HepG2 (cell line): Measurements from ENCODE around the gene EMP2. TPM values are rescaled to one million over a fixed set of nuclear protein-coding genes. Genes with fewer than 3 reads are reported as not detected.

ENCODE experiments used
- ATAC-seq: fragments of 200-7000 bp; cut with Tn5 transposase; 3 replicates; pipeline ENCODE4 v1.9.1; 2020; ENCODE audit warnings: mild to moderate bottlenecking, moderate library complexity
- BruUV-seq: library from RNA; stranded (reverse); fragments of 400-500 nt; replicated peaks from 2 replicates; lab custom pipeline; 2021; lab: Mats Ljungman, UMichigan
- CTCF ChIA-PET: fragments of 300-600 bp; formaldehyde crosslinking; extraction: SDS; loops from one replicate; lab custom pipeline; 2021; ENCODE audit warnings: low total read pairs, inconsistent platforms, low intra/inter-chr PET ratio; lab: Yijun Ruan, JAX
- POLR2A ChIA-PET: fragments of 350-600 bp; sonication (Branson Sonifier 250); formaldehyde crosslinking; loops from one replicate; lab custom pipeline; 2020; ENCODE audit warnings: antibody characterized with exemption, inconsistent platforms; lab: Yijun Ruan, JAX
- DNase-seq: peaks from one replicate; pipeline ENCODE4 v3.0.0-alpha.2; 2015; ENCODE audit warnings: low spot score
- FAIRE-seq: peaks from 3 replicates; lab custom pipeline; 2011; peaks lifted over from hg19 to GRCh38; lab: Jason Lieb, UNC
- H2AFZ ChIP-seq: one replicate; pipeline ENCODE4 v1.6.1; 2011; ENCODE audit warnings: low read length, inconsistent platforms
- H3K27ac ChIP-seq: fragments of 300-600 bp; 3 replicates; pipeline ENCODE4 v1.8.0; 2011; ENCODE audit warnings: mixed run types, mild to moderate bottlenecking, mixed read lengths, low read length, inconsistent platforms; ENCODE audit not compliant: insufficient read depth; ENCODE audit errors: extremely low read length
- H3K27me3 ChIP-seq, 2 experiments: fragments of 200-600 bp in 1 of 2; 2 replicates in 1 of 2; 3 replicates in 1 of 2; pipeline versions ENCODE4 v1.6.0 to v1.8.0; 2011; ENCODE audit warnings: low read length in 2 of 2, mild to moderate bottlenecking in 2 of 2, moderate library complexity in 2 of 2, inconsistent platforms in 1 of 2; ENCODE audit not compliant: insufficient read depth in 2 of 2, control insufficient read depth in 1 of 2
- H3K36me3 ChIP-seq, 2 experiments: fragments of 200-600 bp in 1 of 2; replicated peaks in 1 of 2; 2 replicates in 1 of 2; 3 replicates in 1 of 2; pipeline versions ENCODE4 v1.5.1 to v1.8.0; 2011; ENCODE audit warnings: low read length in 2 of 2, inconsistent platforms in 1 of 2; ENCODE audit not compliant: insufficient read depth in 2 of 2, control insufficient read depth in 1 of 2
- H3K4me1 ChIP-seq: 2 replicates; pipeline ENCODE4 v1.5.1; 2012; ENCODE audit warnings: low read length, inconsistent platforms; ENCODE audit not compliant: insufficient read depth
- H3K4me2 ChIP-seq: 2 replicates; pipeline ENCODE4 v1.6.0; 2011; ENCODE audit warnings: low read depth, low read length, inconsistent platforms
- H3K4me3 ChIP-seq, 3 experiments: fragments of 200-600 bp in 1 of 3; sonication (generic), shearing (Covaris generic) in 1 of 3; replicated peaks in 1 of 3; 2 replicates each; pipeline ENCODE4 v1.5.1; 2011 to 2016; ENCODE audit warnings: low read length in 3 of 3, inconsistent platforms in 2 of 3, low read depth in 2 of 3, mild to moderate bottlenecking in 2 of 3, control low read depth in 1 of 3, mixed read lengths in 1 of 3; ENCODE audit not compliant: insufficient read depth in 1 of 3
- H3K79me2 ChIP-seq: one replicate; pipeline ENCODE4 v1.6.1; 2011; ENCODE audit warnings: low read length, inconsistent platforms; ENCODE audit not compliant: insufficient read depth
- H3K9ac ChIP-seq: 2 replicates; pipeline ENCODE4 v1.6.0; 2011; ENCODE audit warnings: mild to moderate bottlenecking, low read depth, low read length, inconsistent platforms; ENCODE audit not compliant: insufficient read depth
- H3K9me3 ChIP-seq: 2 replicates; pipeline ENCODE4 v1.5.1; 2012; ENCODE audit warnings: mild to moderate bottlenecking, low read length
- H4K20me1 ChIP-seq: 2 replicates; pipeline ENCODE4 v1.6.0; 2011; ENCODE audit warnings: inconsistent platforms, mild to moderate bottlenecking, low read length, moderate library complexity; ENCODE audit not compliant: insufficient read depth
- FOSL1 ChIP-seq: sonication (generic); formaldehyde crosslinking; IDR thresholded peaks from 2 replicates; pipeline ENCODE4 v1.9.0; 2021; ENCODE audit warnings: missing genetic modification reagents, borderline replicate concordance
- FOSL2 ChIP-seq: sonication (generic); formaldehyde crosslinking; IDR thresholded peaks from 2 replicates; pipeline ENCODE4 v1.4.0; 2020; ENCODE audit warnings: missing genetic modification reagents
- HNF4A ChIP-seq: sonication (generic); formaldehyde crosslinking; IDR thresholded peaks from 2 replicates; pipeline ENCODE4 v1.4.0; 2020; ENCODE audit warnings: missing genetic modification reagents
- MED8 ChIP-seq: sonication (generic); formaldehyde crosslinking; IDR thresholded peaks from 2 replicates; pipeline ENCODE4 v1.8.1; 2023; ENCODE audit warnings: mild to moderate bottlenecking, missing genetic modification reagents; ENCODE audit not compliant: insufficient replicate concordance
- PATZ1 ChIP-seq: sonication (generic); formaldehyde crosslinking; IDR thresholded peaks from 2 replicates; pipeline ENCODE4 v1.4.0; 2020; ENCODE audit warnings: missing genetic modification reagents
- RFX1 ChIP-seq: fragments of 450-650 bp; IDR thresholded peaks from 2 replicates; pipeline ENCODE4 v1.6.1; 2017
- TEAD3 ChIP-seq: optimal IDR thresholded peaks from 2 replicates; pipeline ENCODE3; 2016; ENCODE audit warnings: borderline replicate concordance
- ZEB1 ChIP-seq: IDR thresholded peaks from 2 replicates; pipeline ENCODE4 v1.6.1; 2012; ENCODE audit warnings: mild to moderate bottlenecking, low read depth, inconsistent platforms; ENCODE audit not compliant: insufficient replicate concordance
- ZNF276 ChIP-seq: sonication (generic); formaldehyde crosslinking; IDR thresholded peaks from 2 replicates; pipeline ENCODE4 v1.4.0; 2020; ENCODE audit warnings: mild to moderate bottlenecking, low read depth, missing genetic modification reagents
- ZNF296 ChIP-seq: sonication (generic); formaldehyde crosslinking; conservative IDR thresholded peaks from 2 replicates; pipeline ENCODE4 v1.5.0; 2020; ENCODE audit warnings: mild to moderate bottlenecking, missing genetic modification reagents
- WGBS: methylation state at CpG from one replicate; pipeline ENCODE4 v1.1.6; 2017; ENCODE audit warnings: low lambda C conversion rate; 5-methylcytosine and 5-hydroxymethylcytosine counted together
- in situ Hi-C: cut with HindIII; loops from 2 replicates; pipeline ENCODE4 v1.10.0; 2017; ENCODE audit warnings: low pct_unique_long_range_greater_than_20kb; ENCODE audit not compliant: extremely low pct_ligation_motif_present
- intact Hi-C: fragments of 100-400 bp; cut with micrococcal nuclease; formaldehyde crosslinking; loops from one replicate; pipeline ENCODE4 v1.10.0; 2022; ENCODE audit not compliant: unreplicated experiment
- polyA plus RNA-seq, 8 experiments: library from polyadenylated mRNA; depleted of rRNA in 3 of 8; stranded (reverse) in 7 of 8; unstranded in 1 of 8; fragments of >200 nt; fragmentation: Illumina TruSeq in 4 of 8; extraction: Trizol in 4 of 8; gene quantifications; 2 replicates each; pipeline versions ENCODE4 v1.2.1 to v1.2.3, GENCODE V29; 2011 to 2016; ENCODE audit warnings: low read depth in 4 of 8, missing spikeins in 1 of 8, mixed read lengths in 1 of 8; ENCODE audit not compliant: insufficient read depth in 1 of 8
- total RNA-seq, 5 experiments: library from RNA; depleted of rRNA; stranded (reverse); fragments of >200 nt; fragmentation: Illumina TruSeq; extraction: Trizol; gene quantifications; 2 replicates each; pipeline ENCODE4 v1.2.3, GENCODE V29; 2016; ENCODE audit warnings: low read depth in 1 of 5

EMP2 gene
- total and polyA plus RNA-seq, 2 of the 13 experiments (the other 11 are each of a cell fraction or from before 2014, with no cell fraction given): 24.6 to 91.2 TPM

GRCh38 chr16:10624527-10624926 lies 44.1 kb upstream of the EMP2 start:
- intact Hi-C loops (no loop called here), in situ Hi-C loops (no loop called here)
- Histone ChIP-seq H3K36me3 (no peaks in the 10 kb centered on the region), H3K27ac (no peak overlapping the region), H3K9me3 (no peaks in the 10 kb centered on the region), H3K4me1 (peaks cover 90% of the 10 kb centered on the region), H3K4me2 (peak overlapping the region; percentile 14; the same call in 1 of the 2 replicates), H2AFZ (no peak overlapping the region), H3K4me3 (no peak overlapping the region), H3K79me2 (no peaks in the 10 kb centered on the region), H4K20me1 (no peaks in the 10 kb centered on the region), H3K27me3 (0 out of 5 replicates have a peak, but pooled peaks cover 0 to 2% of the 10 kb centered on the region in 2 experiments), H3K9ac (no peak overlapping the region)
- TF ChIP-seq HNF4A (CRISPR knock-in tag) (0 out of 2 replicates have a peak, but pooled peaks have one; percentile 37), ZEB1 (peak; percentile 96), ZNF276 (CRISPR knock-in tag) (no peak), ZNF296 (CRISPR knock-in tag) (0 out of 2 replicates have a peak, but pooled peaks have one; percentile 30), RFX1 (peak; percentile 61; the same call in 1 of the 2 replicates), PATZ1 (peak; percentile 62; the same call in 1 of the 2 replicates), MED8 (CRISPR knock-in tag) (no peak), FOSL1 (CRISPR knock-in tag) (0 out of 2 replicates have a peak, but pooled peaks have one; percentile 17), FOSL2 (CRISPR knock-in tag) (peak; percentile 82), TEAD3 (CRISPR knock-in tag) (peak; percentile 87)
- DNase-seq (no peak), FAIRE-seq (no peak), ATAC-seq (no peak)
- no TSS peak for BruUV-seq
- ChIA-PET CTCF (no interaction called here), POLR2A (interaction anchor here (0.8 kb wide), 1 partner anchor 23 kb away, joined by 3 read pairs; no protein-coding TSS in a partner anchor)
- WGBS: 15% methylated on average over 6 of the region's 6 CpGs
